GM10266 (cell line): ENCODE data around the gene GSG1L2.
A peak's percentile ranks its signal among the peaks of the same experiment; 100 is the strongest.

Experiments
- DNase-seq: peaks from one replicate; pipeline ENCODE4 v3.0.0; 2012; ENCODE audit errors: extremely low spot score
- TF ChIP-seq, protein P1 (sequence below): IDR thresholded peaks from 2 replicates; pipeline ENCODE4 v1.5.1; 2012; ENCODE audit warnings: mild to moderate bottlenecking, low read depth; ENCODE audit not compliant: control insufficient read depth, insufficient read depth; ENCODE audit errors: missing control alignments

The GSG1L2 gene

DNA sequence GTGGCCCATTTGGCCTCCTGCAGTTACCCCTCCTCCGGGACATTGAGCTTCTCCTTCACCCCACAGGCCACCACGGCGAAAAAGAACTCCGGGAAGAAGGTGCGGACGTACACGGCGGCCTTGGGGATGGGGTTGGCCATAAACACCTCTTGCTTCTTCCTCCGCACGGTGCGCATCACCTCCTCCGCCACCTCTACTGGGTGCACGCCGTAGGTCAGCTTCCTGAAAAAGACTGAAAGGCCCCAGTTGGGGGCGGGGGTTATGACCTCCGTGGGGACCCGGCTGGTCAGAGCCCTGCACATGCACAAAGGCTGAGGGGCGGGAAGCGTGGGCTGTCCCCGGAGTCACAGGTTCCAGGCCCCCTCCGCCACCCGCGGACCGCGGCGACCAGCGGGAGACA is 50.4 kb downstream of the GSG1L2 start:
- DNase-seq, result no peak
- TF ChIP-seq, protein P1, sequence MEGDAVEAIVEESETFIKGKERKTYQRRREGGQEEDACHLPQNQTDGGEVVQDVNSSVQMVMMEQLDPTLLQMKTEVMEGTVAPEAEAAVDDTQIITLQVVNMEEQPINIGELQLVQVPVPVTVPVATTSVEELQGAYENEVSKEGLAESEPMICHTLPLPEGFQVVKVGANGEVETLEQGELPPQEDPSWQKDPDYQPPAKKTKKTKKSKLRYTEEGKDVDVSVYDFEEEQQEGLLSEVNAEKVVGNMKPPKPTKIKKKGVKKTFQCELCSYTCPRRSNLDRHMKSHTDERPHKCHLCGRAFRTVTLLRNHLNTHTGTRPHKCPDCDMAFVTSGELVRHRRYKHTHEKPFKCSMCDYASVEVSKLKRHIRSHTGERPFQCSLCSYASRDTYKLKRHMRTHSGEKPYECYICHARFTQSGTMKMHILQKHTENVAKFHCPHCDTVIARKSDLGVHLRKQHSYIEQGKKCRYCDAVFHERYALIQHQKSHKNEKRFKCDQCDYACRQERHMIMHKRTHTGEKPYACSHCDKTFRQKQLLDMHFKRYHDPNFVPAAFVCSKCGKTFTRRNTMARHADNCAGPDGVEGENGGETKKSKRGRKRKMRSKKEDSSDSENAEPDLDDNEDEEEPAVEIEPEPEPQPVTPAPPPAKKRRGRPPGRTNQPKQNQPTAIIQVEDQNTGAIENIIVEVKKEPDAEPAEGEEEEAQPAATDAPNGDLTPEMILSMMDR, result no peak

DNA sequence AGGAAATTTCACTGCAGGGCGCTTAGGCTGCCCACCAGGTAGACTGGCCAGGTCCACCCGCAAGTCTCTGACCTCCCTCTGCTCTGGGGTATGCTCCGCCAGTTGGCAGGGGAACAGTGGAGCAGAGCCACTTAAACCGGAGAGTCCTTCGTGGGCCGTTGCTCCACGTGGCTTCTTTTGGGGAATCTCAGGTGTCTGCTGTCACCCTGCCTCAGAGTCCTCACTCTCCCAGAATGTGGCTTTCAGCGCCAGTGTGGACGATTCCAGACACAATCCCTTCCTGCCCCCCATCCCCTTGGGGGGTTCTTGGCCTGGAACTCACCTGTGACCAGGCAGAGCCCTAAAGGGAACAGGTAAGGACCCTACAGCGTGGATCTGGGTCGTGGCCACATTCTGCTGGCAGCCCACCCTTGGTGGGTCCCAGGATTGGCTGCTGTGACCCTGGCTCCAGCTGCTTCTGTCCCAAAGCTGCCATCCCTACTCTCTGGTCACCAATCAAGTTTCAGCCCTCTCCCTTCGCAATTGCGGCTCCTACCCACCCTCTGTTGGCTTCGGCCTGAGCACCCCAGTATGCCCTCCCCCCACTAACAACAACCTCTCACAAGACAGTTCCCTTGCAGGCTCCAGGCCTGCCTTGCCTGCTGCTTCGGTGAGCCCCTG is 52.7 kb downstream of the GSG1L2 start:
- TF ChIP-seq, protein P1, result no peak
- DNase-seq, result no peak

DNA sequence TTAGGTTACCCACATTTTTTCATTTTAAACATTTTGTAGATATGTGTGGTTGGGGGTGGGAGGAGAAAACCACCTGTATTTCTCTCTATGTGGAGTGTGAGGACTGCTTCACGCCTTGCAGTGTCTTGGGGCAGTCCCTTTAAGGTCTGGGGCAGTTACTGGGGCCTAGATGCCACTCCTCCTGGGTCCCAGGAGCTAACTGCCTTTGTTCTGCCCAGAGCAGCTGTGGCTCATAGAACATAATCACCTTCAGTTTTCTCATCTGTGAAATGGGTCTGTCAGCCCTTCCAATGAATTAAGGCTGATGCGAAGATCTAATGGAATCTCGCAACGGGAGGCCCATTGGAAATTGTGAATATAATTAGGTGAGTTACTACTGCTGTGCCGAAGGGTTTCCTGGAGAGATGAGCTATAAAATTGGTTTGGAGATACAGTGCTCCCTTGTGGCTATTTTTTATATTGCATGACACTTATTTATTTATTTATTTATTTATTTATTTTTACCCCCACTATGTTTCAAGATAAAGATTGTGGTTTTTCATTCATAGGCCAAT is 53.4 kb downstream of the GSG1L2 start:
- TF ChIP-seq, protein P1, result peak; percentile 10
- peak; percentile 54 for DNase-seq

DNA sequence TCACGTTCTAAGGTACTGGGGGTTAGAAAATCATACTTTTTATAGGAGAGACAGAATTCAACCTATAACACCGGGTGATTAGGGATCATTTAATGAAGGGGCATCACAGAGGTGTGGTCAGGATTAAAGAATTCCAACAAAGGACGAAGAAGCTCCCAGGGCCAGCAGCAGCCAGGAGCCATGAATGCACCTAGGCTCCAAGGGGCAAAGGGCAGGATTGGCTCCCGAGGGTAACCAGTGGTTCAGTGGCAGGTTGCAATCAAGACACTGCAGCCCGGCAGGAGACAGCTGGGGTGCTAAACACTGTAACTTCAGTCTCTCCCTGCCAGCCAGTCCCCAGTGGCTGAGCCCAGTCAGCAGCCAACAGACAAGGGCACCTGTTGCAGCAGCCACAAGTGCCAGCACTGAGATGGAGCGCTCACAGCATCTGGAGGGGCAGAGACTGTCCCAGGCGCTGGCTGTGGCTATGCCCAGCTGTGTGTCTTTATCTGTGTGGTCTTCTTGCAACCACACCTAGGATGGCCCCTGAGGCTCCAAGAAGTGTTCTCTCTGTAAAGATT is 54.4 kb downstream of the GSG1L2 start:
- TF ChIP-seq, protein P1, result no peak
- DNase-seq, result no peak

DNA sequence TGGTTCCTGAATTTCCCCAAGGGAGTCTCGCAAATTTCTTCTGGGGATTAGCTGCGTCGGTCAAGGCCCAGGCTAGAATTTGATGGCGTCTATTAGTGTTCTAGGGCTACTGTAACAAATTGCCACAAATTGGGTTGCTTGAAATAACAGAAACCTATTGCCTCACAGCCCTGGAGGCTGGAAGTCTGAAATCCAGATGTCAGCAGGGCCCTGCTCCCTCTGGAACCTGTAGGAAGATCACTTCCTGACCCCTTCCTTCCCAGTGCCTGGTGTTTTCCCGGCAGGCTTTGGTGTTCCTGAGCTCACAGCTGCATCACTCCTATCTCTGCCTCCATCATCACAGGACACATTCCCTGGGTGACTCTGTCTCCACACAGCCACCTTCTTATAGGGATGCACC is 54.9 kb downstream of the GSG1L2 start:
- TF ChIP-seq, protein P1, result no peak

DNA sequence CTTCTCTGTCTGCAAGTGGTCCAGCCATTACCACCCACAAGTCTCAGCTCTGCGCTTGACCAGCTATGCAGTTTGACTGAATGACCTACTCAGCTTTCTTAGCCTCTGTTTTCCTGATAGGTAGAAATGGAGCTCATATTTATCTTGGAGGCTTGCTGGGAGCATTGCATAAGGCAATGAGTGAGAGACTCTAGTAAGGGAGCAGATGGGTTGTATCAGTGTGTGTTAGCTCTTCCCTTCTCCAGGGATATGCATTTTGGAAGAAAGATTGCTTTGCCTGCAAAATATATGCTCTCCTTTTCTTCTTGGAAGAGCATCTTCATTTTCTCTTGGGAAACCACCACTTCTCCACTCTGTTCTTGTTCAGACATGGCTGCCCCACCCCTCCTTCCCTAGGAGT is 56.6 kb downstream of the GSG1L2 start:
- TF ChIP-seq, protein P1, result no peak
- no peak for DNase-seq

More for the DNA sequence above, 54.9 kb downstream of the GSG1L2 start:
- no peak for DNase-seq

DNA sequence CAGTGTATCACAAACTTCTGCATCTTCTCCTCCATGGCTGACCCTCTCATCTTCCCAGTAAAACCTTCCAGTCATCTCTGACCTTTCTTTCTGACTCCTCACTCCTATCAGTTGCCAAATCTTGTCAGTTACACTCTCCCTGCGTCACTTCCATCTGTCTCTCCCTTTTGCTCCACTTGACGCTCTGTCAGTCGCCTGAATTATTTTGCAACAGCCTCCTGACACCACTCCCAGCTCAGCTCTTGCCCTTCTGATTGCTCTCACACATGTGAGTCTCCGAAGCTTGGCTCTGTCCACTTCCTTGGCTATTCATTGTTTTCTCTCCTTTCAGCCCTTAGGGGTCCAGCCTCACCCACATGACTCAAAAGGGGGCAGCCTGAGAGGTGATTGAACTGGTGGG is 58.2 kb downstream of the GSG1L2 start:
- no peak for DNase-seq
- TF ChIP-seq, protein P1, result no peak
